ENCODE measurements around the gene CLDN4. TPM values are rescaled to one million over a fixed set of nuclear protein-coding genes. Genes with fewer than 3 reads are reported as not detected.

Gene CLDN4
- total RNA-seq, 1 experiment from 2014 or later, result 234 TPM

DNA sequence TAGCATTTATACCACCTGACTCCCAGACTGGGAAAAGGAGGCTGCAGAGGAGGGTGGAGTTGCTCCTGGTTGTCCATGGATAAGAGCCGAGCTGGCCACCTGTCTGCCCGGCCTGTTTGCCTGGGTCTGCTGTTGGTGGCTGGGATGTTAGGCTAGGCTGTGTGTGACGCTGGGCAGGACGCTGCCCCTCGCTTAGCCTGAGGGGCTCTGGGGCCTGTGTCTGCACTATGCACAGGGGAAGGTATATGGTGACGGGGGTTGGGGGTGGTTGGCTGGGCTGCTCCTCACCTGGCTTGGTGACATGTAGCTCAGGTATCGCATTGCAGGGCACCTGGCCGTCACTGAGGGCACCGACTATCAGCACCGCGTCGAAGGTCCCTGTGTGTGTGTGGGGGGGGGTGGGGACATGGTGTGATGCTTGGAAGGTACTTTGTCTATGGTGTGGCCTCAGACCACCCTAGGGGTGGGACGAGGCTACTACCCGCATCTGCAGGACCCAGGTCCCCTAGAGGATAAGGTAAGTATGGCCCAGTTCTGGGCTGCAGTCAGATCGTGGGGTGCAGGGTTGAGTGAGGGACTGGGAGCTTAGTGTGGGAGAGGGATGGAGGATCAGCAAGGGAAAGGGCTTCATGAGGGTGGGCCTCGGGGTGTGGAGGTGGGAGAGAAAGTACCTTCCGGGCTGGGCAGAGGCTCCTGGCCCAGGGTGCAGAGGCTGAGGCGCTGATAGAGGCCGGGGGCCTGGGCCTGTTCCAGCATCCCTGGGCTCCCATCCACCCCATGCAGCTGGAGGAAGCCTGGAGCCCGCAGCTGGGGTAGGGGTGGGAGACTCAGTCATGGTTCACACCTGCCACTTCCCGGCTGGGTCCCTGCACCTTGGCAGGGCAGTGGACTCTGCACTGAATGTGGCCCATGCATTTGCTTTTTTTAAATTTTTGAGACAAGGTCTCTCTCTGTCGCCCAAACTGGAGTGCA, 9.2 kb downstream of the CLDN4 start:
- CTCF ChIA-PET, result no interaction called here
- H3K27me3 ChIP-seq (ENCODE audit: insufficient read depth, low read length), result no peaks in the 10 kb centered on the region
- TF ChIP-seq JUND (IDR thresholded peaks at IDR 0.05), result no peak
- TF ChIP-seq, protein P1, sequence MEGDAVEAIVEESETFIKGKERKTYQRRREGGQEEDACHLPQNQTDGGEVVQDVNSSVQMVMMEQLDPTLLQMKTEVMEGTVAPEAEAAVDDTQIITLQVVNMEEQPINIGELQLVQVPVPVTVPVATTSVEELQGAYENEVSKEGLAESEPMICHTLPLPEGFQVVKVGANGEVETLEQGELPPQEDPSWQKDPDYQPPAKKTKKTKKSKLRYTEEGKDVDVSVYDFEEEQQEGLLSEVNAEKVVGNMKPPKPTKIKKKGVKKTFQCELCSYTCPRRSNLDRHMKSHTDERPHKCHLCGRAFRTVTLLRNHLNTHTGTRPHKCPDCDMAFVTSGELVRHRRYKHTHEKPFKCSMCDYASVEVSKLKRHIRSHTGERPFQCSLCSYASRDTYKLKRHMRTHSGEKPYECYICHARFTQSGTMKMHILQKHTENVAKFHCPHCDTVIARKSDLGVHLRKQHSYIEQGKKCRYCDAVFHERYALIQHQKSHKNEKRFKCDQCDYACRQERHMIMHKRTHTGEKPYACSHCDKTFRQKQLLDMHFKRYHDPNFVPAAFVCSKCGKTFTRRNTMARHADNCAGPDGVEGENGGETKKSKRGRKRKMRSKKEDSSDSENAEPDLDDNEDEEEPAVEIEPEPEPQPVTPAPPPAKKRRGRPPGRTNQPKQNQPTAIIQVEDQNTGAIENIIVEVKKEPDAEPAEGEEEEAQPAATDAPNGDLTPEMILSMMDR (IDR thresholded peaks at IDR 0.05 in 2 of 3, conservative IDR thresholded peaks at IDR 0.05 in 1 of 3; ENCODE audit: borderline replicate concordance in 1 of 3, insufficient read depth in 1 of 3, low read depth in 2 of 3, low read length in 2 of 3), result peak in 2 of 3 experiments; percentile 43 to 55; a peak in 4 of 6 replicates
- TF ChIP-seq, protein P2, sequence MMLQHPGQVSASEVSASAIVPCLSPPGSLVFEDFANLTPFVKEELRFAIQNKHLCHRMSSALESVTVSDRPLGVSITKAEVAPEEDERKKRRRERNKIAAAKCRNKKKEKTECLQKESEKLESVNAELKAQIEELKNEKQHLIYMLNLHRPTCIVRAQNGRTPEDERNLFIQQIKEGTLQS (IDR thresholded peaks at IDR 0.05), result no peak
- H3K9me3 ChIP-seq (ENCODE audit: control insufficient read depth in 1 of 2, insufficient read depth in 1 of 2, low read depth in 1 of 2, low read length in 2 of 2), result no peaks in the 10 kb centered on the region
- H3K4me2 ChIP-seq (ENCODE audit: low read length), result peak overlapping the region; percentile 96; the same call in 1 of the 2 replicates
- peaks cover 9% of the 10 kb centered on the region; the same call in 1 of the 2 replicates for H3K79me2 ChIP-seq (ENCODE audit: insufficient read depth, low read length)
- no peak overlapping the region for H3K4me3 ChIP-seq (replicated peaks in 1 of 2; ENCODE audit: low read depth in 1 of 2, low read length in 2 of 2)
- peaks cover 33 to 57% of the 10 kb centered on the region in 2 experiments for H3K4me1 ChIP-seq (ENCODE audit: control insufficient read depth in 1 of 2, insufficient read depth in 2 of 2, low read length in 2 of 2)
- RAD21 ChIA-PET (ENCODE audit: low non-redundant PET in 1 of 2, low total read pairs in 2 of 2, uncharacterized antibody in 2 of 2, unreplicated experiment in 2 of 2), result interaction anchor here in 1 of 2 experiments (0.7 kb wide), 1 partner anchor 186 kb away, joined by 3 read pairs; no protein-coding TSS in a partner anchor
- POLR2A ChIA-PET, result interaction anchor here (3.5 to 4.4 kb wide), 2 partner anchors 11 to 13 kb away, joined by 21 to 50 read pairs; no protein-coding TSS in a partner anchor
- H2AFZ ChIP-seq (ENCODE audit: low read depth, low read length, poor library complexity, severe bottlenecking), result no peak overlapping the region
- no peaks in the 10 kb centered on the region; a peak in 1 of 4 replicates for H3K36me3 ChIP-seq (ENCODE audit: control insufficient read depth in 1 of 2, insufficient read depth in 2 of 2, low read length in 2 of 2)
- ATAC-seq (peak; percentile 18; the same call in 1 of the 2 replicates), DNase-seq (ENCODE audit: low read depth, low spot score) (no peak)
- intact Hi-C loops (cut with micrococcal nuclease), result no loop called here
- H3K9me2 ChIP-seq (ENCODE audit: insufficient read depth), result no peaks in the 10 kb centered on the region
- no peaks in the 10 kb centered on the region for H4K20me1 ChIP-seq (ENCODE audit: insufficient read depth)
- peak overlapping the region; percentile 90 for H3K27ac ChIP-seq (ENCODE audit: low read depth, low read length)
- H3K9ac ChIP-seq (ENCODE audit: low read length), result no peak overlapping the region
- BruUV-seq (replicated peaks), result no TSS peak

Measured in HCT116 (cell line).